GM12878 (cell line): Measurements from ENCODE around the gene ZNF682. TPM values are rescaled to one million over a fixed set of nuclear protein-coding genes. Genes with fewer than 3 reads are reported as not detected.
"Not testable (repeated sequence)": the region's sequence is repeated elsewhere in the genome, so short reads cannot be mapped to it uniquely, and the experiment has no call there.

Source experiments
- ATAC-seq: fragments of 200-7000 bp; cut with Tn5 transposase; 3 replicates; pipeline ENCODE4 v1.9.1; 2020; ENCODE audit warnings: mild to moderate bottlenecking, moderate library complexity
- BruUV-seq: library from RNA; stranded (reverse); fragments of 400-500 nt; replicated peaks from 2 replicates; lab custom pipeline; 2021; lab: Mats Ljungman, UMichigan
- CTCF ChIA-PET: fragments of 300-600 bp; sonication (Branson Sonifier 250); formaldehyde crosslinking; extraction: SDS; loops from one replicate; lab custom pipeline; 2021; ENCODE audit warnings: inconsistent platforms; lab: Yijun Ruan, JAX
- POLR2A ChIA-PET: fragments of 350-600 bp; formaldehyde crosslinking; extraction: SDS; loops from one replicate; lab custom pipeline; 2021; ENCODE audit warnings: inconsistent platforms; lab: Charles Lee
- RAD21 ChIA-PET: fragments of 300-600 bp; sonication (Branson Sonifier 250); formaldehyde crosslinking; loops from one replicate; lab custom pipeline; 2023; ENCODE audit warnings: antibody characterized with exemption; ENCODE audit not compliant: unreplicated experiment; lab: Charles Lee
- SMC1A ChIA-PET: fragments of 300-600 bp; sonication (Branson Sonifier 250); formaldehyde crosslinking; loops from one replicate; lab custom pipeline; 2023; ENCODE audit not compliant: unreplicated experiment, uncharacterized antibody; lab: Charles Lee
- DNase-seq: peaks from one replicate; pipeline ENCODE4 v3.0.0-alpha.2; 2011; ENCODE audit warnings: low read depth, low spot score
- FAIRE-seq: peaks from 3 replicates; lab custom pipeline; 2011; peaks lifted over from hg19 to GRCh38; lab: Jason Lieb, UNC
- H2AFZ ChIP-seq: 2 replicates; pipeline ENCODE4 v1.6.0; 2011; ENCODE audit warnings: low read depth, low read length, control low read depth; ENCODE audit not compliant: control insufficient read depth
- H3K27ac ChIP-seq: 2 replicates; pipeline ENCODE4 v1.5.1; 2011; ENCODE audit warnings: control low read depth; ENCODE audit not compliant: control insufficient read depth, insufficient read depth
- H3K27me3 ChIP-seq, 2 experiments: replicated peaks in 1 of 2; 2 replicates each; pipeline versions ENCODE4 v1.6.0 to v1.6.1; 2011; ENCODE audit warnings: low read length in 1 of 2; ENCODE audit not compliant: control insufficient read depth in 2 of 2, insufficient read depth in 2 of 2
- H3K36me3 ChIP-seq, 2 experiments: 2 replicates each; pipeline ENCODE4 v1.5.1; 2011; ENCODE audit warnings: low read length in 1 of 2; ENCODE audit not compliant: control insufficient read depth in 2 of 2, insufficient read depth in 2 of 2
- H3K4me1 ChIP-seq: 2 replicates; pipeline ENCODE4 v1.6.1; 2011; ENCODE audit warnings: mild to moderate bottlenecking, low read length, moderate library complexity, mixed read lengths; ENCODE audit not compliant: control insufficient read depth, insufficient read depth
- H3K4me2 ChIP-seq: 2 replicates; pipeline ENCODE4 v1.6.0; 2011; ENCODE audit warnings: control low read depth; ENCODE audit not compliant: control insufficient read depth, insufficient read depth
- H3K4me3 ChIP-seq: fragments of 200-600 bp; sonication (generic); 2 replicates; pipeline ENCODE4 v1.5.1; 2016
- H3K79me2 ChIP-seq: 2 replicates; pipeline ENCODE4 v1.6.0; 2011; ENCODE audit warnings: low read length; ENCODE audit not compliant: control insufficient read depth, insufficient read depth
- H3K9ac ChIP-seq: 2 replicates; pipeline ENCODE4 v1.8.0; 2011; ENCODE audit warnings: low read length, control low read depth, mixed read lengths; ENCODE audit not compliant: control insufficient read depth, insufficient read depth
- H3K9me3 ChIP-seq: replicated peaks from 3 replicates; pipeline ENCODE4 v1.5.1; 2011; ENCODE audit warnings: mild to moderate bottlenecking, low read length; ENCODE audit not compliant: control insufficient read depth, insufficient read depth
- H4K20me1 ChIP-seq: 2 replicates; pipeline ENCODE4 v1.6.0; 2011; ENCODE audit not compliant: control insufficient read depth, insufficient read depth
- BHLHE40 ChIP-seq, 2 experiments: fragments of 450-650 bp in 1 of 2; IDR thresholded peaks; 2 replicates each; pipeline ENCODE4 v1.6.1; 2011 to 2017; ENCODE audit warnings: low read depth in 2 of 2, borderline replicate concordance in 1 of 2, improper control_type of control experiment in 1 of 2, low read length in 1 of 2, mild to moderate bottlenecking in 1 of 2
- CBX5 ChIP-seq: sonication (generic); IDR thresholded peaks from 2 replicates; pipeline ENCODE4 v1.6.1; 2016; ENCODE audit warnings: low read depth, moderate library complexity, mild to moderate bottlenecking, inconsistent platforms
- E2F4 ChIP-seq: IDR thresholded peaks from 2 replicates; pipeline ENCODE4 v1.6.1; 2012; ENCODE audit warnings: low read depth, low read length, improper control_type of control experiment
- GABPA ChIP-seq: IDR thresholded peaks from 2 replicates; pipeline ENCODE4 v1.6.1; 2014; ENCODE audit warnings: antibody characterized with exemption, low read depth, mild to moderate bottlenecking, inconsistent platforms
- POLR2A ChIP-seq: IDR thresholded peaks from 2 replicates; pipeline ENCODE4 v1.6.1; 2011; ENCODE audit warnings: low read depth, mild to moderate bottlenecking, low read length
- RCOR1 ChIP-seq: conservative IDR thresholded peaks from 2 replicates; pipeline ENCODE4 v1.6.1; 2012; ENCODE audit warnings: low read depth, low read length, improper control_type of control experiment
- SIN3A ChIP-seq: IDR thresholded peaks from 2 replicates; pipeline ENCODE4 v1.6.1; 2012; ENCODE audit warnings: low read depth, low read length, improper control_type of control experiment
- TAF1 ChIP-seq: IDR thresholded peaks from 2 replicates; pipeline ENCODE4 v1.6.1; 2011; ENCODE audit warnings: mild to moderate bottlenecking, low read depth, low read length, borderline replicate concordance
- WGBS: methylation state at CpG from one replicate; pipeline ENCODE4 v1.1.6; 2016; ENCODE audit warnings: low lambda C conversion rate; ENCODE audit not compliant: insufficient replicate concordance, insufficient coverage; ENCODE audit errors: missing lambda C conversion rate; 5-methylcytosine and 5-hydroxymethylcytosine counted together
- in situ Hi-C: fragments of 300-500 bp; cut with MboI; formaldehyde crosslinking; loops from 9 replicates; pipeline ENCODE4 v1.14.3; 2018; ENCODE audit warnings: mixed read lengths
- intact Hi-C: fragments of 100-400 bp; cut with micrococcal nuclease; formaldehyde crosslinking; loops from one replicate; pipeline ENCODE4 v1.14.2; 2022; ENCODE audit not compliant: unreplicated experiment
- polyA plus RNA-seq, 11 experiments: library from polyadenylated mRNA; depleted of rRNA in 4 of 11; unstranded in 6 of 11; stranded (reverse) in 5 of 11; fragments of >200 nt; fragmentation: Nextera tagmentation in 4 of 11; fragmentation: Illumina TruSeq in 1 of 11; extraction: Ambion mirVana in 4 of 11; extraction: Trizol in 1 of 11; gene quantifications; 1 replicate in 1 of 11; 2 replicates in 10 of 11; pipeline versions ENCODE4 v1.2.1 to v1.2.3, GENCODE V29; 2011 to 2016; ENCODE audit warnings: inconsistent platforms in 2 of 11, missing spikeins in 2 of 11, low read depth in 1 of 11
- total RNA-seq, 4 experiments: library from RNA; depleted of rRNA in 3 of 4; stranded (reverse); fragments of >200 nt in 3 of 4; fragmentation: Illumina TruSeq in 1 of 4; extraction: Trizol in 1 of 4; gene quantifications; 2 replicates each; pipeline versions ENCODE4 v1.2.1 to v1.2.3, GENCODE V29; 2013 to 2021
- TF ChIP-seq, protein P1 (sequence below): IDR thresholded peaks from 2 replicates; pipeline ENCODE4 v1.6.1; 2011; ENCODE audit warnings: borderline replicate concordance, low read depth, mild to moderate bottlenecking, moderate library complexity, low read length; ENCODE audit not compliant: insufficient read depth, poor library complexity, severe bottlenecking
- TF ChIP-seq, protein P2 (sequence below): fragments of 450-650 bp; IDR thresholded peaks from 2 replicates; pipeline ENCODE4 v1.6.1; 2016; ENCODE audit warnings: mild to moderate bottlenecking

Gene ZNF682
- total and polyA plus RNA-seq, 10 of the 15 experiments (the other 5 are each of a cell fraction or from before 2014, with no cell fraction given), result 0.06 to 1.6 (median 0.27) TPM; not detected in 3

DNA sequence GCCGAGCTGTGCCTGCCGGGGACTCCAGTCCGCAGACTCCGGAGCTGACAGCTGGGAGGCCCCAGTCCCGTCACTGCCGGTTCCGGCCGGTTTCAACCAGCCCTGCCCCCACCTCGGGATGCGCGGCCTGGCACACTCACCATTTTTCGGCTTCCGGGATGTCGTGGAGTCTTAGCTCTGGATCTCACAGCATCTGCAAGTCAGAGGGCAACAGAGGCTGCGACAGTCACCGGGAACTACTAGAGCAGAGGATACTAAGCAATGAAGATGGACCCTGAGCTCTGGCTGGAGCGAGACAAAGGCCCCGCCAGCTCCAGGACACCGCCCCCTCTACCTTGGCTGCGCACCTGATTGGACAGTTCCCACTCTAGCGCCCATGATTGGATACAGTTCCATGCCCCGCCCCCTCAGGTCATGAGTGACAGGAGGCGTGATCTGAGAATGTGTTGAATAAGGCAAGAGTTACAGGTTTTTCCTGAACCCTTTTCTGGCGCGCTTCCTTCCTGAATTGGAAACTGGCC lies at the start of gene ZNF682 (continued):
- TF ChIP-seq, protein P1, sequence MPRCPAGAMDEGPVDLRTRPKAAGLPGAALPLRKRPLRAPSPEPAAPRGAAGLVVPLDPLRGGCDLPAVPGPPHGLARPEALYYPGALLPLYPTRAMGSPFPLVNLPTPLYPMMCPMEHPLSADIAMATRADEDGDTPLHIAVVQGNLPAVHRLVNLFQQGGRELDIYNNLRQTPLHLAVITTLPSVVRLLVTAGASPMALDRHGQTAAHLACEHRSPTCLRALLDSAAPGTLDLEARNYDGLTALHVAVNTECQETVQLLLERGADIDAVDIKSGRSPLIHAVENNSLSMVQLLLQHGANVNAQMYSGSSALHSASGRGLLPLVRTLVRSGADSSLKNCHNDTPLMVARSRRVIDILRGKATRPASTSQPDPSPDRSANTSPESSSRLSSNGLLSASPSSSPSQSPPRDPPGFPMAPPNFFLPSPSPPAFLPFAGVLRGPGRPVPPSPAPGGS, result no peak
- peak; percentile 61; the same call in 1 of the 2 replicates for TF ChIP-seq GABPA
- peak; percentile 42; the same call in 1 of the 2 replicates for TF ChIP-seq TAF1
- no peak for TF ChIP-seq RCOR1
- TF ChIP-seq, protein P2, sequence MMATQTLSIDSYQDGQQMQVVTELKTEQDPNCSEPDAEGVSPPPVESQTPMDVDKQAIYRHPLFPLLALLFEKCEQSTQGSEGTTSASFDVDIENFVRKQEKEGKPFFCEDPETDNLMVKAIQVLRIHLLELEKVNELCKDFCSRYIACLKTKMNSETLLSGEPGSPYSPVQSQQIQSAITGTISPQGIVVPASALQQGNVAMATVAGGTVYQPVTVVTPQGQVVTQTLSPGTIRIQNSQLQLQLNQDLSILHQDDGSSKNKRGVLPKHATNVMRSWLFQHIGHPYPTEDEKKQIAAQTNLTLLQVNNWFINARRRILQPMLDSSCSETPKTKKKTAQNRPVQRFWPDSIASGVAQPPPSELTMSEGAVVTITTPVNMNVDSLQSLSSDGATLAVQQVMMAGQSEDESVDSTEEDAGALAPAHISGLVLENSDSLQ, result peak; percentile 96
- 0 out of 2 replicates have a peak, but pooled peaks have one; percentile 37 for TF ChIP-seq SIN3A
- no peak for TF ChIP-seq BHLHE40 (IDR thresholded peaks at IDR 0.05; ENCODE audit: borderline replicate concordance in 1 of 2, low read depth in 2 of 2, low read length in 1 of 2)
- TF ChIP-seq CBX5, result no peak
- peak; percentile 62 for TF ChIP-seq POLR2A
- TF ChIP-seq E2F4, result peak; percentile 70

- DNase-seq, H3K27ac ChIP-seq, H3K9me3 ChIP-seq, BruUV-seq, H3K4me2 ChIP-seq, in situ Hi-C loops, H2AFZ ChIP-seq, CTCF ChIA-PET, H3K9ac ChIP-seq, POLR2A ChIA-PET, H3K36me3 ChIP-seq, H3K79me2 ChIP-seq, H4K20me1 ChIP-seq, H3K27me3 ChIP-seq, intact Hi-C loops, FAIRE-seq, H3K4me3 ChIP-seq, SMC1A ChIA-PET, RAD21 ChIA-PET, ATAC-seq, H3K4me1 ChIP-seq: not testable (repeated sequence)
- 86% methylated on average over 7 of the region's 7 CpGs for WGBS
These were observed 43.6 kb upstream of the ZNF682 start for GRCh38 chr19:20082876-20083275.

GRCh38 chr19:20082232-20082833 lies 43.0 kb upstream of the ZNF682 start:
- H3K9ac ChIP-seq, H3K36me3 ChIP-seq, H3K9me3 ChIP-seq, RAD21 ChIA-PET, intact Hi-C loops, H3K4me1 ChIP-seq, CTCF ChIA-PET, SMC1A ChIA-PET, FAIRE-seq, DNase-seq, H3K4me2 ChIP-seq, H3K27me3 ChIP-seq, H3K79me2 ChIP-seq, H3K4me3 ChIP-seq, H4K20me1 ChIP-seq, ATAC-seq, BruUV-seq, H2AFZ ChIP-seq, H3K27ac ChIP-seq, in situ Hi-C loops: not testable (repeated sequence)
- POLR2A ChIA-PET, result interaction anchor here (0.7 kb wide), 1 partner anchor 401 kb away, joined by 5 read pairs; no protein-coding TSS in a partner anchor
- 92% methylated on average over 3 of the region's 3 CpGs for WGBS
